ENCODE measurements around the gene HTR3B.

Gene HTR3B, protein sequence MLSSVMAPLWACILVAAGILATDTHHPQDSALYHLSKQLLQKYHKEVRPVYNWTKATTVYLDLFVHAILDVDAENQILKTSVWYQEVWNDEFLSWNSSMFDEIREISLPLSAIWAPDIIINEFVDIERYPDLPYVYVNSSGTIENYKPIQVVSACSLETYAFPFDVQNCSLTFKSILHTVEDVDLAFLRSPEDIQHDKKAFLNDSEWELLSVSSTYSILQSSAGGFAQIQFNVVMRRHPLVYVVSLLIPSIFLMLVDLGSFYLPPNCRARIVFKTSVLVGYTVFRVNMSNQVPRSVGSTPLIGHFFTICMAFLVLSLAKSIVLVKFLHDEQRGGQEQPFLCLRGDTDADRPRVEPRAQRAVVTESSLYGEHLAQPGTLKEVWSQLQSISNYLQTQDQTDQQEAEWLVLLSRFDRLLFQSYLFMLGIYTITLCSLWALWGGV

GRCh38 chr11:113904379-113905101 lies at the start of gene HTR3B:
Gene HTR3B (plus strand): TSS chr11:113904796. CDS start chr11:113904934, 138 bp downstream.
- FAIRE-seq (no peak), DNase-seq (ENCODE audit: insufficient read length, low spot score) (no peak)
- TF ChIP-seq POLR2A (IDR thresholded peaks at IDR 0.05; ENCODE audit: low read depth, low read length): no peak

GRCh38 chr11:113855803-113856202 lies 48.8 kb upstream of the HTR3B start:
- no peak for FAIRE-seq
- DNase-seq (ENCODE audit: insufficient read length, low spot score): no peak
- no peak for TF ChIP-seq POLR2A (IDR thresholded peaks at IDR 0.05; ENCODE audit: low read depth, low read length)

- no peak for TF ChIP-seq POLR2A (IDR thresholded peaks at IDR 0.05; ENCODE audit: low read depth, low read length)
- no peak for DNase-seq (ENCODE audit: insufficient read length, low spot score)
- FAIRE-seq: no peak
Observed at GRCh38 chr11:113856966-113857759, 47.4 kb upstream of the HTR3B start.

DNA sequence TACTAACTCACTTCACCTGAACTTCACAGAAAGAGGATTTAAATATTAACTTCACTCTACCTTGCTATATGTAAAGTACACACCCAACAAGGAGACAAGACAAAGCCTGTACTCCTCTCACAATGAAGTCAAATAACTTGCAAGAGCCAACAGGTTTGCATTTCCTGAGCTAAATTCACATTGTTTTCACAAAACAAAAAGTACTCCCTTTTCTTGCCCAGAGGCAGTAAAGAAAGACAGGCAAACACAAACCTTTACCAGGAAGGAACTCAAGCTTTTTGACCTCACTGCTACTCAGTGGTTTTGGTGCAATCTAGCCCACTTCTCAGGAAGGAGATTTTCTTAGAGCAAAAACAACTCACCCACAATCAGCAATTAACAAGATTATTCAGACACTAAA lies 44.9 kb upstream of the HTR3B start:
- TF ChIP-seq POLR2A (IDR thresholded peaks at IDR 0.05; ENCODE audit: low read depth, low read length): no peak
- FAIRE-seq (no peak), DNase-seq (ENCODE audit: insufficient read length, low spot score) (no peak)

DNA sequence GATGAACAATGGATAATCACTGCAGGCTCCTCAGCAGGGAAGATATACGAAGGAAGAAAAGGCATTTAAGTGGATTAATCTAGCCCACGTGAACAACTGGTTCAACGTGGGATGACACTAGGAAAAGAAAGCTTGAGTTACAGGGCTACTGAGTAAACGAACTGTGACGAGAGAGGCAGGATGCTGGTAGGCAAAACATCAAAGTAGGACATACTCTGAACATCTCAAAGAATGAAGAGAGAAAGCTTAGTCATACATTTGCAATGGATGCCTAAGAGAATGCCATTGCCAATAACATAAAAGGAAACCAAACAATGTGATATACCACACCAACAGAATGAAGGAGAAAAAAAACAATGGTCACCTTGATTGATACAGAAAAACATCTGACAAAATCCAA lies 42.2 kb upstream of the HTR3B start:
- no peak for TF ChIP-seq POLR2A (IDR thresholded peaks at IDR 0.05; ENCODE audit: low read depth, low read length)
- DNase-seq (ENCODE audit: insufficient read length, low spot score) (no peak), FAIRE-seq (no peak)

DNA sequence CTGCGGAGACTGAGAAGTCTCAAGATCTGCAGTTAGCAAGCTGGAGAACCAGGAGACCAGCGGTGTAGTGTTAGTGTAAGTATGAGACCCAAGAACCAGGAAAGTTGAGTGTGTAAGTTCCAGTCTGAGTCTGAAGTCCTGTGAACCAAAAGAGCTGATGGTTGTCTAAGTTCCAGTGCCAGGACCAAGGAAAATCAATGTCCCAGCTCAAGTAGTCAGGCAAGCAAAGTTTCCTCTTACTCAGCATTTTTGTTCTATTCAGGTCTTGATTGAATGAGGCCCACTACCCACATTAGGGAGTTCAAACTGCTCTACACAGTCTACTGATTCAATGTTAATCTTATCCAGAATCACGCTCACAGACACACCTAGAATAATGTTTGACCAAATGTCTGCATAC lies 40.2 kb upstream of the HTR3B start:
- TF ChIP-seq POLR2A (IDR thresholded peaks at IDR 0.05; ENCODE audit: low read depth, low read length): no peak
- no peak for DNase-seq (ENCODE audit: insufficient read length, low spot score)
- FAIRE-seq: no peak

GRCh38 chr11:113865873-113866272 lies 38.7 kb upstream of the HTR3B start:
- DNase-seq (ENCODE audit: insufficient read length, low spot score): no peak
- TF ChIP-seq POLR2A (IDR thresholded peaks at IDR 0.05; ENCODE audit: low read depth, low read length): no peak
- no peak for FAIRE-seq

- FAIRE-seq (no peak), DNase-seq (ENCODE audit: insufficient read length, low spot score) (no peak)
- no peak for TF ChIP-seq POLR2A (IDR thresholded peaks at IDR 0.05; ENCODE audit: low read depth, low read length)
Observed at GRCh38 chr11:113867843-113868503, 36.6 kb upstream of the HTR3B start.

DNA sequence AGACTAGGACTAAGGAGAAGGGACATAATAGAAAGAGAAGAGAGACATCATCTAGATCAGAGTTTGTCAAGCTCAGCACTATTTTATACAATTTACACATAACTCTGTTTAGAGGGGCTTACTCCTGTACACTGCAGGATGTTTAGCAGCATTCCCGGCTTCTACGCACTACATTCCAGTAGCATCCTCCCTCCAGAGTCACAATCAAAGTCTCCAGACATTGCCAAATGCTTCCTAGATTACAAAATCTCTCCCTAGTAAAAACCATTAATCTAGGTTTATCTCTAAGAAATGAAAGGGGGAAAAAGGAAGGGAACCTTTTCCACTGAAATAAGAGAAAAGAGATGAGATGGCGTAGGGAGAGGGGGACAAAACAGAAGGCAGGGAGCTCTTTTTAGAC lies 33.3 kb upstream of the HTR3B start:
- no peak for FAIRE-seq
- TF ChIP-seq POLR2A (IDR thresholded peaks at IDR 0.05; ENCODE audit: low read depth, low read length): no peak
- no peak for DNase-seq (ENCODE audit: insufficient read length, low spot score)

- no peak for DNase-seq (ENCODE audit: insufficient read length, low spot score)
- no peak for FAIRE-seq
- no peak for TF ChIP-seq POLR2A (IDR thresholded peaks at IDR 0.05; ENCODE audit: low read depth, low read length)
Observed at GRCh38 chr11:113873236-113873626, 31.4 kb upstream of the HTR3B start.

- FAIRE-seq (no peak), DNase-seq (ENCODE audit: insufficient read length, low spot score) (no peak)
- no peak for TF ChIP-seq POLR2A (IDR thresholded peaks at IDR 0.05; ENCODE audit: low read depth, low read length)
Observed at GRCh38 chr11:113874096-113874495, 30.5 kb upstream of the HTR3B start.

DNA sequence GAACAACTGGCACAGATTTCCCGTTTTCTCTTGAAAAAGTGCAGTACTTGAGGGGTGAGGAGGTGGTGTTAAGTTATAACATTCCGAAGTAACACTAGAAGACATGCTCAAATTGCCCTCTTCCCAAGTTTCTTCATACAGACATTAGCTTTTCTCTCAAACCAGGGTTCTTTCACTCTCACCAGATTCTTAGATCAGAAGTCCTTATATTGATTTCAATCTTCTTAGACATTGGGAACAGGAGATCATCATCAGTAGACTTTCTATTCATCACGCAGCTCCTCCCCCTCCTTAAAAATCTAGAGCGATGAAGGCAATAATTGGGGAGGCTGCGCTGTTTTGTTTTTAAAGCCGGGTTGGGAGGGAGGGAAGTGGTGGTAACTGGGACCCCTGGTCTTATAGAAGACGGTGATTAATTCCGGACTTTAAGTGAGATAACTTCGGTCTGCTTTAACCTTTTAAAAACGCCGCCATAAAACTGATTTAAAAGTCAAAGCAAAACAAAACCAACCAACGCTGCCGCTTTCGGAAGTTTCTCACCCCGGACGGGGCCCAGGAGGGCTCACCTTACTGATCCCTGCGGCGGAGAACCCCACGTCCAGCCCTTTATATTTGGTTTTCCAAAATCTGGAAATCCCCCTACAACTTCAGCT lies 29.9 kb upstream of the HTR3B start:
- FAIRE-seq (no peak), DNase-seq (ENCODE audit: insufficient read length, low spot score) (no peak)
- no peak for TF ChIP-seq POLR2A (IDR thresholded peaks at IDR 0.05; ENCODE audit: low read depth, low read length)

Measured in H54 (cell line).